ENCODE measurements around the gene AGBL4.

DNA sequence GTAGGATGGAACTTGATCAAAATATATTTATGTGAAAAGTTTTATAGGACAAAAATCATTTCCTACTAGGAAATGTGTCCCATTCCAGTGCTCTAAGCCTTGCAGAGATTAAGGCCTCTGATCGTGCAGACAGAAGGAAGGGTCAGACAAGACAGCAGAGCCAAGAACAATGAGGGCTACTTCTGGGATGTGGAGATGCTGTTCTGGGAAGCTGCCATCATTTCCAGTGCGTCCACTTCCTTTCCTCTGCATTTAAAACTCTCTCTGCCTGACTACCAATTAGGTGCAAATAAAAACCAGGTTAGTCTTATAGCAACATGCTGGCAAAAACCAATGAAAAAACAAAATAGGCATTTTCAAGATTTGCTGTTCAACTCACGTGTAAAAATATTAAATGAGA, 1283.1 kb downstream of the AGBL4 start:
- no peak for TF ChIP-seq CTCF (IDR thresholded peaks at IDR 0.05; ENCODE audit: low read length)
- TF ChIP-seq EZH2 (IDR thresholded peaks at IDR 0.05; ENCODE audit: borderline replicate concordance, low read length), result no peak

Data from OCI-LY1 (cell line).